HG03575 (cell line): ENCODE data around the gene CBLC.

Experiments
- ATAC-seq: cut with Tn5 transposase; IDR thresholded peaks from one replicate; pipeline ENCODE4 v1.9.1; 2021; ENCODE audit not compliant: unreplicated experiment, insufficient number of reproducible peaks, low FRiP score; ENCODE audit errors: extremely low read depth

The CBLC gene

DNA sequence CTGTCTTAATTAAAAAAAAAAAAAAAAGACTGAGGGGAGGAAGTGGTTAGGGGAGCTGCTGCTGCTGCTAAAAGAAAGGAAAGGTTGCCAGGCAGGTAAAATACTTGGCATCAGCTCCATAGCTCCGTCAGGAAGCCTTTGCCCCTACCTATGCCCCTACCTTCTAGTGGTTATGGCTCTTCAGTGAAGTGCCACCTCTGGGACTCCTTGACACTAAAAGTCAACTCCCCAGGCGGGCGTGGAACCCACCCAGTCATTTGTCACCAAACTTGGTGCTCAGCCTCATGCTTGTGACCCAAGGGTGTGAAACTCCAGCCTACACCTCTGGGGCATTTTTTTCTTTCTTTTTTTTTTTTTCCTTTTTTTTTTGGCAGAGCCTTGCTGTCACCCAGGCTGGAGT, 63.5 kb downstream of the CBLC start:
- ATAC-seq = no peak

DNA sequence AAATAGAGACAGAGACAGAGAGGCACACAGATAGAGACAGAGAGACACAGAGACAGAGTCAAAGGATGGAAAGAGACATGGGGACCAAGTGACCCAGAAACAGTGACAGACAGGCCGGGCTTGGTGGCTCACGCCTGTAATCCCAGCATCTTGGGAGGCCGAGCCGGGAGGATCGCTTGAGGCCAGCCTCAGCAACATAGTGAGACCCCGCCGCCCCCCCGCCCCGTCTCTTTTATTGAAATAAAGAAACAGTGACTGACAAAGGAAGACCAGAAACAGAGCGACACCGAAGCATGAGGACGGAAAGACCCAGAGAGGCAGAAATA, 67.6 kb downstream of the CBLC start:
- no peak for ATAC-seq

DNA sequence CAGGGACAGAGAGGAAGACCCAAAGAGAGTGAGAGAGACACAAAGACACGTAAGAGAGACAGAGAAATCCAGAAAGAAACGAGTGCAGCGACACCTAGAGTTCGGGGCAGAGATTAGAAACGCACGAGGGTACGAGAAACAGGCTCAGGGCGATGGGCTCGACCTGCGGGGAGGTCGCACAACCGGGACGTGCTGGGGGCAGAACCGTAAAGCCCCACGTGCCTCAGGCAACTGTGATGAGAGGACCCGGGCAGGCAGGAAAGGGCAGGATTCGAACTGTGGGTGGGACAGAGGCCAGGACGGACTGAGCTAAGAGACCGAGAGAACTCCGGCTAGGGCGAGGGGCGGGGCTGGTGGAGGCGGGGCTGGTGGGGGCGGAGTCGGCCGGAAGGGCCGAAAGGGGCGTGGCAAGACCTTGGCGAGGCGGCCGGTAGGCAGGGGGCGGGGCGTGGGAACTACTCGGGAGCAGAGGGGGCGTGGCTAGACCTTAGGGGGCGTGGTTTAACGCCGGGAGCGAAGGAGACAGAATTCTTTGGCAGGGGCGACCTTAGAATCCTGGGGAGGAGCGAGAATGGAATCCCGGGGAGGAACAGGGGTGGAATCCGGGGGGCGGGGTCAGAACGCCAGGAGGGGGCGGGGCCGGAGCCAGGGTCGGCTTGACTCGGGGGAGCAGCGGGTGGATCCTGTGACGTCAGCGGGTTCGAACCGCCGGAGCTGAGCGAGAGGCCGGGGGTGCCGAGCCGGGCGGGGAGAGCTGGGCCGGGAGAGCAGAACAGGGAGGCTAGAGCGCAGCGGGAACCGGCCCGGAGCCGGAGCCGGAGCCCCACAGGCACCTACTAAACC, 68.1 kb downstream of the CBLC start, which contains the start of gene NECTIN2:
NECTIN2 (plus strand) TSS at position 686 of the 843 bp plus-strand sequence. CDS start 229 bp downstream, outside the sequence.
- ATAC-seq = no peak

DNA sequence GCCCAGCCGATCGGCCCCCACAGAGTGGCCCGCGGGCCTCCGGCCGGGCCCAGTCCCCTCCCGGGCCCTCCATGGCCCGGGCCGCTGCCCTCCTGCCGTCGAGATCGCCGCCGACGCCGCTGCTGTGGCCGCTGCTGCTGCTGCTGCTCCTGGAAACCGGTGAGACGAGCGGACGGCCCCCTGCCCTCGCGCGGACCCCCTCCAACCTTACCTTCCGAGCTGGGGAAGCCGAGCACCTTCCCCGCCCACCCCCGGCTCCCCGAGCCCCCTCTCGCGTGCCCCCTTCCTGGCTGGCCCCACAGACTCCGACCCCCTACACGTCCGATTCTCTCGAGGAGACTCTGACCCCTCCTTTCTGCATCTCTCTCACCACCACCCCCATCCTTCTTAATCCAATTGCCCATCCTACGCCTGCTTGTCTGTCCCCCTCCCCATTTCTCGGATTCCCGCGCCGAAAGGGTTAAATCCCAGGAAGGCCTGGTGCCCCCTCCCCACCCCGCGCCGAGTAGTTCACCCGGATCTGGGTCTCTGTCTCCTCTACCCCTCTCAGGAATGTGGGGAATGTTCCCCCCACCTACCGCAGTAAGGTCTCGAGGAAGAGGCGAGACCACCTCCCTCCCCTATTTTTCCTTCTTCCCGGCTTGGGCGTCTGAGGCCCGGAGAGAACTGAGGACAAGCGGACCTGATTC, 68.9 kb downstream of the CBLC start:
- ATAC-seq = no peak

DNA sequence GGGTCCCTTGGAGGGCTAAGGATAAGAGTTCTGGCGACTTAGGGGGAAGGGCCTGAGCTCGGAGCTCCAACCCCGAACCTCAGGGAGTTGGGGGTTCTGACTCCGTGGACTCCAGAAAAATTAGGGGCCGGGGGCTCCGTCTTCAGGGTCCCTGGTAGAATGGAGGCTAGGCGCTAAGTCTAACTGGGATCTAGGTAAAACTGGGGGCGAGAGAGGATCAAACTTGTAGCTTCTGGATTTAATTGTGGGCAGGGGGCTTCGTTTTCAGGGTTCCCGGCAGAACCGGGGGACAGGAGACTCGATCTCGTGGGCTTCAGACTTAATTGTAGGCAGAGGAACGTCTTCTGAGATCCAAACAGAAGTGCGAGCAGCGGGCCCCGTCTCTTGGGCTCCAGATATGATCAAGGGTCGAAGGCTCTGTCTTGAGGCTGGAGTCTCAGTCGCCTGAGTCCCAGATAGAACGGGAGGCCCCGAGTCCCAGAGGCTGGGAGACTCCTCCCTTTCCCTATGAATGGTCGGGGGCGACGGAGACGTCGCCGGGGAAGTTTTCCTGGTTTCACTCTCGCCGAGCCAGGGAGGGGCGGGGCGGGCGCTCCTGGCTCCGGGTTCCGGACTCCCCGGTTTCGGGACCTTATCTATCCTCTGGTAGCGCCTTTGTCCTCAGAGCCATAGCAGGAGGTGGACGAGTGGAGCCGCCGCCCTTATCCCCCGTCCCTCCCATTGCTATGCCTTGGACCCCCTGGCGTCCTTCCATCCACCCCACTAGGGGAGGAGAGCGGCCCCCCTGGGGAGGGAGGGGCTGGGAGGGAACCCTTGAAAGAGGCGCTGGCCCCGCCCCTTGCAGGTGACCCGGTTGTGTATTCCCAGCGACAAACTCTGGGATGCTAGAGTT, 69.7 kb downstream of the CBLC start:
- ATAC-seq = no peak

DNA sequence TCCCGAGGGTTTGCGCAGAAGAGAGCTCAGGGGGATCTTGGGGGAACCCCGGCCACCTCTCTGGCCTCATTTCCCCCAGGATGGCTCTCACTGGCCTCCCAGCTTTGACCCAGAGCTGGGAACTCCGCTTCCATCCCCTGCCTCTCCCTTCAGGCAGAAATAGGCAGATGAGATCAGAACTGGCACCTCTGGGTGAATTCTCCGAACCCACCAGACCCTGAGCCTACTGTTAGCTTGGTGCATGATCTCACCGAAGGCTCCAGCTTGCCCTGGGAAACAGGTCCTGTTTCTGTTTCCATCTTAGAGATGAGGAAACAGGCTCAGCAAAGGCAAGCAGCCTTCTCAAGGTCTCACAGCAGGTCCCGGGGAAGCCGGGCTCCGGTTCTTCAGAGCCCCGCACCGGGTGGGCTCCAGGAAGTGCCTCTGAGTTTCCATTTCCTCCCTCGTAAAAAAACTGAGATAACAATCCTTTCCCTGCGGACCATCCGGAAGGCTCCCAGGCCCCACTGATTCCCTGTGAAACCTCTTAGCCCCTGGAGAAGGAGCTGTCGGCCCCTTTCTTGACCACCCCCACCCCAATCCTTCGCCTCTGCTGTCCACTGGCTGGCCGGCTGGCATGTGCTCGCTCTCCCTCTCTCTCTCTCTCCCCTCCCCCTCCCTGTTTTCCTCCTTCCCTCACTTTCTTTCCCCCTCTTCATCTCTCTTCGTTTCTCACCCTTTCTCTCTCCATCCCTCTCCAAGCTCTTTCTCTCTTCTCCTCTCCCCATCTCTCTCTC, 70.5 kb downstream of the CBLC start:
- ATAC-seq = no peak

DNA sequence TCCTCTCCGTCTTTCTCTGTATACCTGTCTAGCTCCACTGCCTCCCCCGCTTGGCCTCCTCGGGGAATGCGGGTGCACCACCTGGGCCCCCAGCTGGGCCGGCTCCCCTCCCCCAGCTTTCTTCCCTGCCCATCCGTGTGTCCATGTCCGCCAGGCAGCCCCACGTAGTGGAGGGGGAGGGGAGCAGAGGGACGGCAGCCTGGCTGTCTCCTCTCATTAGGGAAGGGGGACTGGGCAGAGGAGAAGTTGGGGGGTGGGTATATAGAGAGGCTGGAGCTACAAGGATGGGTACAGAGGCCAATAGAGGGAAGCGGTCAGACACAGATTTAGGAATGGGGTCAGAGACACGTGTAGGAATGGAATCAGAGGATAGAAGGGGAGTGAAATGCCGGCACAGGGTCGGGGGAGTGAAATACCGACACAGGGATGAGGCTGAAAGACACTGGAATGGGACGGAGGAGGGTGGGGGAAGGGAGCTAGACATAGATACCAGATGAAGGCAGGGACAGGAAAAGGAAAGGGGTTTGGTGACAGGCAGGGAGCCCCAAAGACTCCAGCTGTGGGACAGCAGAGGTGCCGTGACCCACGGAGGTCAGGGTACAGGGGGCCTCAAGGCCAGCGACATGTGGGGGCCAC, 71.2 kb downstream of the CBLC start:
- ATAC-seq = no peak
